Measurements from ENCODE around the gene NADK2.
"Not testable (repeated sequence)": the region's sequence is repeated elsewhere in the genome, so short reads cannot be mapped to it uniquely, and the experiment has no call there.

The NADK2 gene, protein sequence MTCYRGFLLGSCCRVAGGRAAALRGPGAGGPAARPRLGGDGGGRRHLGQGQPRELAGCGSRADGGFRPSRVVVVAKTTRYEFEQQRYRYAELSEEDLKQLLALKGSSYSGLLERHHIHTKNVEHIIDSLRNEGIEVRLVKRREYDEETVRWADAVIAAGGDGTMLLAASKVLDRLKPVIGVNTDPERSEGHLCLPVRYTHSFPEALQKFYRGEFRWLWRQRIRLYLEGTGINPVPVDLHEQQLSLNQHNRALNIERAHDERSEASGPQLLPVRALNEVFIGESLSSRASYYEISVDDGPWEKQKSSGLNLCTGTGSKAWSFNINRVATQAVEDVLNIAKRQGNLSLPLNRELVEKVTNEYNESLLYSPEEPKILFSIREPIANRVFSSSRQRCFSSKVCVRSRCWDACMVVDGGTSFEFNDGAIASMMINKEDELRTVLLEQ

DNA sequence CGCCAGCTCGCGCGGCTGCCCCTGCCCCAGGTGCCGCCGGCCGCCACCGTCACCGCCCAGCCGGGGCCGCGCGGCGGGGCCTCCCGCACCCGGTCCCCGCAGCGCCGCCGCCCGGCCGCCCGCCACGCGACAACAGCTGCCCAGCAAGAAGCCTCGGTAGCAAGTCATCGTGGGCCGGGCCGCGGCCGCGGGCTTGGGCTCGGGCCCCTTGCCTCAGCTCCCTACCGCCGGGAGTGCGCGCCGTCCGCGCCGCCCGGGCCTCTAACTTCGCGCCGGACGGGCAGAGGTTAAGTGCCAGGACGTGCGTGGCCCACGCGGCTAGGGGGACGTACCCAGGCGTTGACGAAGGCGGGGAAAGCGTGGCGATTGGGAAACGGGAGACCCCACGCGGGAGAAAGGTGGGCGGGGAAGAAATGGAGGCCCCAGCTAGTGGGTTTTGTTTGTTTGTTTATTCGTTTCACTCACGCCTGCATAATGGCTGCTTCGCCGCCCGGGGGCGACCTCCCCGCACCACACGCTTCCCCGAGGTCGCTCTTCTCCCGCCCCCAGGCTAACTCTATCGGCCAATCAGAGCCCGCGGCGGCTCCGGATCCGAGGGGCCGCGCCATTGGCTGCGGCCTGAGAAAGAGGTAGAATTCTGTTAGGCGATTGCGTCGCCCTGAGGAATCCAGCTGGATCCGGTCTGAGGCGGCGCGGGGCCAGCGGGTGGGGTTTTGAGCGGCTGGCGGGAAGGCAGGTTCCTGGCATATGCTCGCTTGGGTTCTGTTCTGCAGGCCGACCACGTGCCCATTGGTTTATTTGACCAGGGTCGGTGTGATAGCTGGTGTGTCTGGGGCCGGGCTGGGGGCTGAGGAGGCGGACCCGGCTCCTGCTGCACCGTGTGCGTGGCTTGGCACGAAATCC lies at the start of gene NADK2:
TSS of gene NADK2 (minus strand) at position 295 of the 903 bp plus-strand sequence. CDS start at position 168, 127 bp downstream.
- peak; percentile 97 to 98 (median 97) for DNase-seq

DNA sequence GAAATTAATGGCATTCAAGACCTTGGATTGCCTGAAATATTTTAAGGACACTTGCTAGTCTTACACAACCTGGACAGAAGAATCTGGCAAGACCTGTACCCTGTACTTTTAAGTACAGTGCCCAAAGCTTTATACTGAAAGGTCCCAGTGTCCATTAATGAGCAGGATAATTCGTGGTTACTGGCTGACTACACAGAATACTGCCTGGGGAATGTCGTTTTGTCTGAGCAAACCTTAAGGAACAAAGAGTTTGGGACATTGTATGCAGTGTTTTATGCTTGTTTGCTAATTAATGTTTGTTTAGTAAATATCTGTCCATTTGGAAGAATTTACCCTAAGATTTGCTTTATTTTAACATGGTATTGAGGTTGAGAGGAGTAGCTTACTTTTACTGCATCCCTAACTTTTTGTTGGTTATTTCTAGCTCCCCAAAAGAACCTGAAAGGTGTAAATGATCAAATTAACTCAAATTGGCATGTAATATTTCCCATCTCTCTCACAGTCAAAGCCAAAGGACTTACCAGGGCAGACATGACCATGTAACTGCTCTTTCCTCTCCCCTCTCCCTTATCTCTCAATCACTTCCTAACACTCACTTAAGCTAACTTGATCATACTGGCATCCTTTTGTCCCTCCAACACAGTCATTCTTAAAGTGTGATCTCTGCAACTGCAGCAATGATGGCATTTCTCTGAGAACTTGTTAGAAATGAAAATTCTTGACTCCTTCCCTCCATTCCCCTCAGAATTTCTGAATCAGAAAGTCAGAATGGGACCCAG lies 44.3 kb upstream of the NADK2 start:
- no peak for DNase-seq

DNA sequence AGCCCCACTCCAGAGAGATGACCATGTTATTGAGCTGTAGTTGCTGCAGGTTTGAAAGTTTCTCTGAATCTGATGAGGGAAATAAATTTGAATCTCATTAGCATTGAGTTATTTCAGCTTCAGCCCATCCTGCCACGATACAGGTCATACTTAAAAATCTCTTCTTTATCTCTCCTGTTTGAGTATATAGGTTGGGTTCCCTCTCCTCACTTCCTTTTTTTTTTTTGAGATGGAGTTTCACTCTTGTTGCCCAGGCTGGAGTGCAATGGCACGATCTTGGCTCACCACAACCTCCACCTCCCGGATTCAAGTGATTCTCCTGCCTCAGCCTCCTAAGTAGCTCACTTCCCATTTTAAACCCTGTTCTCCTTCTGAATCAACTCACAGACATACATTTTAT lies 42.0 kb upstream of the NADK2 start:
- DNase-seq = not testable (repeated sequence)

- DNase-seq = no peak
These were observed 39.9 kb upstream of the NADK2 start for GRCh38 chr5:36281626-36282025.

- no peak for DNase-seq
These were observed 37.5 kb upstream of the NADK2 start for GRCh38 chr5:36279054-36279698.

DNA sequence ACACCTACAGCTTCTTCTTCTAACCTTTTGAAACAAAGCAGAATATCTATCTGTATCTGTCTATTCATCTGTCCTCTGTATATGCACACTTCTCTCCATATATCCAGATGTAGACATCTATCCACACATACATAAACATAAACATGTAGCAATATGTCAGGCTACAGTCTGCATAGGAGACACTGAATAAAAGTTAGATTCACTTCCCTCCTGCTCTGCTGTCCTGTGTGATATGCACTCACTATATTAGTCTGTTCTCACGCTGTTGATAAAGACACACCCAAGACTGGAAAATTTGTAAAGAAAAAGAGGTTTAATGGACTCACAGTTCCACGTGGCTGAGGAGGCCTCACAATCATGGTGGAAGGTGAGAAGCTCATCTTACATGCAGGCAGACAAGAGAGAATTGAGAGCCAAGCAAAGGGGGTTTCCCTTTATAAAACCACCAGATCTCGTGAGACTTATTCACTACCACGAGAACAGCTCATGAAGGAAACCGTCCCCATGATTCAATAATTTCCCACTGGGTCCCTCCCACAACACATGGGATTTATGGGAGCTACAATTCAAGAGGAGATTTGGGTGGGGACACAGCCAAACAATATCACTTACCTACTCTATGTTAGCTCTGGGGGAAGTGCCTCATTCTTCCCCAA lies 35.9 kb upstream of the NADK2 start:
- peak; percentile 71 to 85 (median 79) for DNase-seq

- DNase-seq = no peak
These were observed 35.1 kb upstream of the NADK2 start for GRCh38 chr5:36276864-36277263.

DNA sequence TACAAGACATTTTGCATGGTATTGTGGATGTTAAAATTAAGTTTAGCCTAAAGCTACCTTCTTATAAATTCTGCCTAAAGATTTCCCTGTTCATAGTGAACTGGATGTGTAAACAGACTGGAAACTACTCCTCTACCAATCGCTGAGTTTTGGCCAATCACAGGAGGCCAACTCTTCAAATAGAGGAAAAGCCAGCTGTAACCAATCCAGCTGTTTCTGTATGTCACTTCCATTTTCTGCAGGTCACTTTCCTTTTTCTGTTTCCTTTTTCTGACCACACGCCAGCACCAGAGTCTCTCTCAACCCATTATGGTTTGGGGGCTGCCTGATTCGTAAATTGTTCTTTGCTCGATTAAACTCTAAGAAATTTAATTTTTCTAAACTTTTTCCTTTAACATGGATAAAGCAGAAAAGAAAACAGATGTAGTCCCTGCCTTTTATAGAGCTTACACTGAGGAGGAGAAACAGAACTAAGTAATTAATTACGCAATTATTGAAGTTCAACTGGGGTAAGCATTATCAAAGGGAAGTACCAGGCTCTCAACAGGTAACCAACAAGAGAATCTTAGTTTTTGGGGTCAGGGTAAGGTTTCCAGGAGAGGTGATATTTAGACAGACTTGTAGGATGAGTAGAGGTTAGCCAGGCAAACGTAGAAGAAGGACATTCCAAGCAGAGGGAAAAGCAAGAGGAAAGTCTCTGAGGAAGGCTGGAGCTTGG lies 32.2 kb upstream of the NADK2 start:
- DNase-seq = peak; percentile 86 to 96 (median 95)

- DNase-seq = peak; percentile 34 to 76 (median 63)
These were observed 30.5 kb upstream of the NADK2 start for GRCh38 chr5:36272136-36272690.

DNA sequence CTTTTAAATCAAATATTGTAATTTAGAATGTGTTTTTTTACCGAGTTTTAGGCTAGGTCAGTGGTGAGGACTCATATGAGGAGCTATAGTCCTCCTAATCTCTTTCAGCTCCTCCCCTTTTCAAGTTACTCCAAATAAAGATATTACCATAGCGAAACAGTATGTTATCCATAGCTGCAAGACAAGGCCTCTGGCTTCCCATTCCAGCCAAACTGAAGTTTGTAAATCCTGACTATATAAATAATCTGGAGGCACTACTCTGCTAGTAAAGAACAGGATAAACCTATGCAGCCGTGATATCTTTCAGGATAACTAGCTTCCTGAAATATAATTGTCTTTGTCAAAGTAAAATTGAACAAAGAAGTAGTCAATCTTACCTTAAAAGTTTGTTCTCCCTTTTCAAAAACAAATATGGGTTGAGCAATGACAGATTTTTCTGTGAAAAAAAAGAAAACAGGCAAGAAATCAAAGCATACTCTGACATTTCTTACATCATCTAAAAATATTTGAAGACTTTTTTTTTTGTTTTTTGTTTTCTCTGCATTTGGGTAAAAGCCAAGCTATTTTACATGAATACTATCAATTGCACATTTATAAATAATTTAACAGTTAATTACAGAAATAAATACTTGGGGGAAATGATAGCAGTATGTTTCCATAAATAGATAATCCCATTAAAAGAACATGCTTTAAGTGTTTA lies 29.3 kb upstream of the NADK2 start:
- no peak for DNase-seq

DNA sequence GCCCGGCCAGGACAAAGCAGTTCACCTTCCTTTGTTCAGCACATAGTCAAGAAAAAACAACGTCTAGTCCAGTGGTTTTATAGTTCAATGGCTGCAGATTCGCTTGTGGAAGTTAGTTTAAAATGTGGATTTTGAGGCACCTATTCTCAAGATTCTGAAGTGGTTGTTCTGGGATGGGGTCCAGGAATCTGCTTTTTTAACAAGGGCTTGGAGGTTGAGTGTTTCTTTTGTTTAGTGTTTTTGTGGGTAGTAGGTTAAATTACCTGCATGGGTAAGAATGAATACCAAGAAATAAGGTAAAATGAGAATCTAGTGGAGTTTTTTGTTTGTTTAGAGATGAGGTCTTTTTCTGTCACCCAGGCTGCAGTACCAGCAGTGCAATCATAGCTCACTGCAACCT lies 28.4 kb upstream of the NADK2 start:
- DNase-seq = no peak

- DNase-seq = no peak
These were observed 27.8 kb upstream of the NADK2 start for GRCh38 chr5:36269478-36269877.

- DNase-seq = no peak
These were observed 26.2 kb upstream of the NADK2 start for GRCh38 chr5:36267905-36268304.

GRCh38 chr5:36264202-36264760 lies 22.6 kb upstream of the NADK2 start:
- DNase-seq = no peak

DNA sequence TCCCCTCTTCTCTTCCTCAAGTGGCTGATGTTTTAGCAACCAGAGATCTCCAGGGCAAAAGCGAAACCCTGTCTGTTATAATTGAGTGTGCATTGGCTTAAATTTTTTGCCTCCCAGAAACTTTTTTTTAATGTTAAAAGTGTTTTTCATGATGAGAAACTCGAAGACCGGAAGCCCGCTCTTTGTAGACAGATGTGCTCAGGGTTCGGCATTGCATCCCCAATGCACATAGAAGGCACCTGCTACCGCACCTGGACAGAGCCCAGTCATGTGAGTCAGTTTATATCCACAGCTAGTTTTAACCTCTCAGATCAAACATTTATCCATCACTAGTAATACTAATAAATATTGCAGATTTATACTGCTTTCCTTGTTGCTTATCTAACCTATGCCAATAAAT lies 19.5 kb upstream of the NADK2 start:
- no peak for DNase-seq

GRCh38 chr5:36253575-36253974 lies 11.8 kb upstream of the NADK2 start:
- DNase-seq = no peak

DNA sequence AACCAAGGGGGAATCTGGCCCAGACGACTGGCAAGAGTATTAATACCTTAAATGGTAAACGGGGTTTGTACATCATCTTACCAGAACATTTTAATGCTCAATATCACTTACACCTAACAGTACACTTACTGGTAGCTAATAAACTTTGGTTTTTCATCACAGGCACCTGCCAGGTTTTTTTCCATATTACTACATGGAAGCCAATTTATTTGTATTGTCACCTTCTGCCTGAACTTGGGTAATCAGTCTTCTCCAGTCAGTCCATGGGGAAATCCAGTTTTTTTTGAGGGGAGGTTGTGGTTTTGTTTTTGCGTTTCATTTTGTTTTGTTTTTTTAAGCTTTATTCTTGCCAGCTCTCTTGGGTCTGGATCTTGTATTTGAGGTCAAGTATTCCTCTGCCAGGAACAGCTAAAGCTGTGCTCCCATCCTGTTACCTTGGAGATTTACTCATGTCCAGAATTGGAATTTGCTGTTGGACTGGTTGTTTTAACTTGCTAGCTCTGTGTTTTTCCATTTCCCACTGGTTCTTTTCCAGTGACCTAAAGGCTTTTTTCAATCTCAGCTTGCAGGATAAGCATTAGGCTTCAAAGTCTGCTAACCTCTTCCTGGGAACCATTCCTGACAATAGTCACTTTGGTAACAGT lies 11.1 kb upstream of the NADK2 start:
- DNase-seq = no peak

DNA sequence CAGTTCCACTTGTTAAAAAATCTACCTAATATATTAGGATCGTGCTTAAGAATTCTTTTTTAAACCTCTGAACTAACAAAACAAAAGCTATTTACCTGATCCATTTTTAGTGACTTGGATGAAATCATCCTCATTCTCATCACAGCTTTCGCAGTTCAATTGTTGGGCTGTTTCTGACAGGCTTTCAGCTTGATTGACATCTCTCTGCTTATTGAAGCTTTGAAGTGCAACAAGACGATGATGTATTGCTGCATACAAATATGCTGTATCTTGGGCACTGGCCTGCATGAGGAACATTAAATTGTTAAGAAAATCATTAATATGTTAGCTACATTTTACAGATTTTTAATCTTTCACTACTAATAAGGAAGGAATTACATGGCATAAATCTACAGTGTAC lies 9.5 kb upstream of the NADK2 start:
- DNase-seq = no peak

GRCh38 chr5:36250427-36250826 lies 8.7 kb upstream of the NADK2 start:
- DNase-seq = no peak
